SW480 (cell line): ENCODE results near the gene HDDC3.
"Not testable (repeated sequence)": the region's sequence is repeated elsewhere in the genome, so short reads cannot be mapped to it uniquely, and the experiment has no call there.

Source experiments
- DNase-seq: peaks from one replicate; pipeline ENCODE4 v3.0.0-alpha.2; 2016; ENCODE audit warnings: low spot score

Gene HDDC3

GRCh38 chr15:90909976-90910375, 22.4 kb downstream of the HDDC3 start:
- DNase-seq: no peak

- not testable (repeated sequence) for DNase-seq
Observed at GRCh38 chr15:90909449-90909848, 22.9 kb downstream of the HDDC3 start.

- DNase-seq: no peak
Observed at GRCh38 chr15:90907838-90908507, 24.4 kb downstream of the HDDC3 start.

- no peak for DNase-seq
Observed at GRCh38 chr15:90907051-90907660, 25.2 kb downstream of the HDDC3 start.

GRCh38 chr15:90906181-90906849, 26.0 kb downstream of the HDDC3 start:
- DNase-seq: no peak

GRCh38 chr15:90905306-90906180, 26.8 kb downstream of the HDDC3 start:
- DNase-seq: no peak

GRCh38 chr15:90904746-90905145, 27.6 kb downstream of the HDDC3 start:
- no peak for DNase-seq

- DNase-seq: peak; percentile 75
Observed at GRCh38 chr15:90903733-90904536, 28.4 kb downstream of the HDDC3 start.

GRCh38 chr15:90902840-90903732, 29.3 kb downstream of the HDDC3 start, which contains the start of gene MAN2A2:
Gene MAN2A2, plus strand, starts transcription at chr15:90903302. Its CDS starts 906 bp downstream, at chr15:90904208.
- peak; percentile 74 for DNase-seq

GRCh38 chr15:90902040-90902839, 30.1 kb downstream of the HDDC3 start:
- DNase-seq: peak; percentile 82

- peak; percentile 13 for DNase-seq
Observed at GRCh38 chr15:90901175-90902039, 30.9 kb downstream of the HDDC3 start.

GRCh38 chr15:90897131-90897655, 35.2 kb downstream of the HDDC3 start:
- DNase-seq: not testable (repeated sequence)

- no peak for DNase-seq
Observed at GRCh38 chr15:90895571-90896117, 36.7 kb downstream of the HDDC3 start.

- DNase-seq: no peak
Observed at GRCh38 chr15:90893175-90894090, 38.9 kb downstream of the HDDC3 start.

- no peak for DNase-seq
Observed at GRCh38 chr15:90892498-90893174, 39.7 kb downstream of the HDDC3 start.

- DNase-seq: no peak
Observed at GRCh38 chr15:90892023-90892422, 40.3 kb downstream of the HDDC3 start.
